Measurements from ENCODE around the gene KDM2B. TPM values are rescaled to one million over a fixed set of nuclear protein-coding genes. Genes with fewer than 3 reads are reported as not detected.

Gene KDM2B
- total and polyA plus RNA-seq, 2 donors (not counting 3 experiments of a cell fraction or from before 2014, with no cell fraction given) = 26.8 to 37.3 TPM

DNA sequence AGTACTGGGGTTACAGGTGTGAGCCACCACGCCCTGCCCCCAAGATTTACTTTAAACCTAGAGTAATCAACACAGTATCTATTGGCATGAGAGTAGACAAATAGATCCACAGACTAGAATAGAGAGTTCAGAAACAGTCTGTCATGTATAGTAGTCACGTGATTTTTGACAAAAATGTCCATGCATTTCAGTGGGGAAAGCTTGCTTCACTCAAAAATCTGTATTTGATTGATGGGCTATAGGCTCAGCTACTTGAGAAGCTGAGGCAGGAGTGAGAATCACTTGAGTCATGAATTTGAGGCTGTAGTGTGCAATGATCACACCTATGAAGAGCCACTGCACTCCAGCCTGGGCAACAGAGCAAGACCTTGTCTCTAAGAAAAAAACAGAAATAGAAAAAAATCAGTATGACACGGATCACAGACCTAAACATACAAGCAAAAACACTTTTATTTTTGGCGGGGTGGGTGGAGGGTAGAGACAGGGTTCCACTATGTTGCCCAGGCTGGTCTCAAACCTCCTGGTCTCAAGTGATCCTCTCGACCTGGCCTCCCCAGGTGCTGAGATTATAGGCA lies 37.9 kb upstream of the KDM2B start:
- BruUV-seq (replicated peaks) = no TSS peak
- no peak overlapping the region for H2AFZ ChIP-seq (ENCODE audit: low read depth, low read length)
- no peak for FAIRE-seq
- ChIA-PET CTCF (interaction anchor here (0.6 to 6.0 kb wide), 3 partner anchors 29 to 67 kb away, joined by 3 to 78 read pairs (median 6); no protein-coding TSS in a partner anchor), POLR2A (no interaction called here)
- no peak overlapping the region for H3K27ac ChIP-seq (ENCODE audit: insufficient read depth, low read depth, low read length)
- H3K36me3 ChIP-seq (ENCODE audit: control insufficient read depth in 2 of 2, extremely low read depth in 1 of 2, insufficient read depth in 2 of 2, low read length in 2 of 2) = no peaks in the 10 kb centered on the region
- TF ChIP-seq GATA2 (IDR thresholded peaks at IDR 0.05; ENCODE audit: insufficient read depth, insufficient read length, low read depth, low read length) (no peak), FOS (IDR thresholded peaks at IDR 0.05; ENCODE audit: borderline replicate concordance, insufficient read depth, low read length) (no peak), JUN (IDR thresholded peaks at IDR 0.05; ENCODE audit: borderline replicate concordance, insufficient read depth, insufficient read length, low read depth) (no peak), POLR2A (IDR thresholded peaks at IDR 0.05; ENCODE audit: low read depth, low read length) (no peak), MYC (IDR thresholded peaks at IDR 0.05; ENCODE audit: low read depth, low read length) (no peak), POLR2AphosphoS5 (IDR thresholded peaks at IDR 0.05; ENCODE audit: insufficient read depth, low read depth, low read length) (no peak), EZH2 (IDR thresholded peaks at IDR 0.05; ENCODE audit: borderline replicate concordance, low read depth, low read length, severe bottlenecking) (no peak)
- TF ChIP-seq, protein P1, sequence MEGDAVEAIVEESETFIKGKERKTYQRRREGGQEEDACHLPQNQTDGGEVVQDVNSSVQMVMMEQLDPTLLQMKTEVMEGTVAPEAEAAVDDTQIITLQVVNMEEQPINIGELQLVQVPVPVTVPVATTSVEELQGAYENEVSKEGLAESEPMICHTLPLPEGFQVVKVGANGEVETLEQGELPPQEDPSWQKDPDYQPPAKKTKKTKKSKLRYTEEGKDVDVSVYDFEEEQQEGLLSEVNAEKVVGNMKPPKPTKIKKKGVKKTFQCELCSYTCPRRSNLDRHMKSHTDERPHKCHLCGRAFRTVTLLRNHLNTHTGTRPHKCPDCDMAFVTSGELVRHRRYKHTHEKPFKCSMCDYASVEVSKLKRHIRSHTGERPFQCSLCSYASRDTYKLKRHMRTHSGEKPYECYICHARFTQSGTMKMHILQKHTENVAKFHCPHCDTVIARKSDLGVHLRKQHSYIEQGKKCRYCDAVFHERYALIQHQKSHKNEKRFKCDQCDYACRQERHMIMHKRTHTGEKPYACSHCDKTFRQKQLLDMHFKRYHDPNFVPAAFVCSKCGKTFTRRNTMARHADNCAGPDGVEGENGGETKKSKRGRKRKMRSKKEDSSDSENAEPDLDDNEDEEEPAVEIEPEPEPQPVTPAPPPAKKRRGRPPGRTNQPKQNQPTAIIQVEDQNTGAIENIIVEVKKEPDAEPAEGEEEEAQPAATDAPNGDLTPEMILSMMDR (IDR thresholded peaks at IDR 0.05; ENCODE audit: extremely low read depth in 1 of 2, insufficient read depth in 1 of 2, low read depth in 1 of 2, low read length in 2 of 2) = no peak
- TF ChIP-seq, protein P2, sequence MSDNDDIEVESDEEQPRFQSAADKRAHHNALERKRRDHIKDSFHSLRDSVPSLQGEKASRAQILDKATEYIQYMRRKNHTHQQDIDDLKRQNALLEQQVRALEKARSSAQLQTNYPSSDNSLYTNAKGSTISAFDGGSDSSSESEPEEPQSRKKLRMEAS (IDR thresholded peaks at IDR 0.05; ENCODE audit: insufficient read depth, insufficient read length) = no peak
- no peak overlapping the region for H3K4me2 ChIP-seq (ENCODE audit: insufficient read depth, low read length)
- H4K20me1 ChIP-seq (replicated peaks; ENCODE audit: control insufficient read depth, extremely low read depth, insufficient read depth, low read length) = no peaks in the 10 kb centered on the region
- dilution Hi-C loops (cut with MboI; ENCODE audit: extremely low pct_ligation_motif_present, low sequenced_read_pairs) (no loop called here), intact Hi-C loops (cut with micrococcal nuclease) (no loop called here)
- no peaks in the 10 kb centered on the region for H3K79me2 ChIP-seq (ENCODE audit: control insufficient read depth, insufficient read depth, low read length)
- no peak overlapping the region for H3K4me3 ChIP-seq (replicated peaks in 1 of 3; ENCODE audit: insufficient read depth in 1 of 3, low read depth in 1 of 3, low read length in 3 of 3)
- H3K9me3 ChIP-seq (replicated peaks; ENCODE audit: control insufficient read depth, insufficient read depth, low read length) = no peaks in the 10 kb centered on the region
- no peaks in the 10 kb centered on the region for H3K4me1 ChIP-seq (ENCODE audit: control insufficient read depth, extremely low read depth, insufficient read depth, low read length)
- no peaks in the 10 kb centered on the region for H3K9me1 ChIP-seq (replicated peaks; ENCODE audit: control insufficient read depth, extremely low read depth, insufficient read depth, low read length)
- H3K27me3 ChIP-seq (ENCODE audit: control insufficient read depth in 2 of 2, insufficient read depth in 2 of 2, low read length in 2 of 2) = no peaks in the 10 kb centered on the region
- no peak overlapping the region for H3K9ac ChIP-seq (replicated peaks; ENCODE audit: extremely low read depth, insufficient read depth, low read length)
- DNase-seq (ENCODE audit: low read depth, low spot score) = no peak
